Adrenal gland (tissue), 19 donors: ENCODE measurements around the gene HLA-DRA. TPM values are rescaled to one million over a fixed set of nuclear protein-coding genes. Genes with fewer than 3 reads are reported as not detected.
A peak's percentile ranks its signal among the peaks of the same experiment; 100 is the strongest.

Experiments used
- DNase-seq, 7 donors: peaks; one replicate each; pipeline ENCODE4 v3.0.0-alpha.2; 2019 to 2020
- H3K27ac ChIP-seq, 5 donors: fragments of 200-600 bp; sonication (generic) in 4 of 5; 1 replicate in 3 of 5; 2 replicates in 2 of 5; pipeline versions ENCODE4 v1.5.1 to v1.8.0; 2016 to 2020; ENCODE audit warnings: mild to moderate bottlenecking in 1 of 5
- H3K27me3 ChIP-seq: fragments of 200-600 bp; 2 replicates; pipeline ENCODE4 v1.8.0; 2021
- H3K36me3 ChIP-seq, 2 donors: fragments of 200-600 bp; replicated peaks in 1 of 2; 1 replicate in 1 of 2; 2 replicates in 1 of 2; pipeline versions ENCODE4 v1.5.1 to v1.8.0; 2018 to 2022
- H3K4me1 ChIP-seq, 2 donors: fragments of 200-600 bp; replicated peaks in 1 of 2; 1 replicate in 1 of 2; 2 replicates in 1 of 2; pipeline versions ENCODE4 v1.5.1 to v1.8.0; 2018 to 2021
- H3K4me3 ChIP-seq, 4 donors: fragments of 200-600 bp; sonication (generic) in 3 of 4; one replicate each; pipeline ENCODE4 v1.5.1; 2016 to 2018
- H3K9me3 ChIP-seq, 3 donors: fragments of 200-600 bp; sonication (generic) in 1 of 3; replicated peaks in 1 of 3; 1 replicate in 2 of 3; 2 replicates in 1 of 3; pipeline versions ENCODE4 v1.5.1 to v1.8.0; 2016 to 2021
- POLR2A ChIP-seq, 2 donors: fragments of 450-650 bp; IDR thresholded peaks; one replicate each; pipeline ENCODE4 v1.6.1; 2017; ENCODE audit warnings: antibody characterized with exemption in 2 of 2, mild to moderate bottlenecking in 2 of 2, moderate library complexity in 1 of 2
- WGBS, 4 donors: extraction: QIAGEN DNeasy Blood & Tissue Kit in 2 of 4; methylation state at CpG; one replicate each; pipeline versions ENCODE4 v1.1.5 to v1.1.7; 2013 to 2017; 5-methylcytosine and 5-hydroxymethylcytosine counted together
- intact Hi-C, 2 donors: fragments of 100-400 bp; cut with DNase I; formaldehyde crosslinking; loops; one replicate each; pipeline versions ENCODE4 v1.14.1 to v1.15.0; 2022 to 2023
- long read RNA-seq, 10 donors: library from polyadenylated mRNA in 3 of 10; unstranded in 2 of 10; stranded (forward) in 1 of 10; transcript quantifications; one replicate each; pipeline ENCODE4 v2.0.0 and lab custom pipeline, GENCODE V29; 2021 to 2026
- polyA plus RNA-seq, 3 donors: library from polyadenylated mRNA; stranded (reverse); fragments of 200-250 nt in 2 of 3; fragments of 350-450 nt in 1 of 3; fragmentation: Illumina TruSeq in 1 of 3; extraction: RNeasy Lipid Tissue Mini Kit (QIAGEN cat#74804) in 1 of 3; gene quantifications; one replicate each; pipeline ENCODE4 v1.2.3, GENCODE V29; 2013 to 2014
- total RNA-seq, 9 donors: library from RNA; depleted of rRNA in 4 of 9; stranded (reverse); fragments of >200 nt in 4 of 9; fragments of 120-200 nt in 1 of 9; fragmentation: NEBNext Ultra II Directional in 1 of 9; extraction: Animal tissue kit (Norgen Biotek cat#: 25700) in 1 of 9; gene quantifications; one replicate each; pipeline versions ENCODE4 v1.1.0 to v1.2.4, GENCODE V29; 2013 to 2023
- TF ChIP-seq, protein P1 (sequence below), 6 experiments: fragments of 450-650 bp in 4 of 6; fragments of 200-600 bp in 2 of 6; sonication (generic) in 1 of 6; IDR thresholded peaks; 1 replicate in 5 of 6; 2 replicates in 1 of 6; pipeline versions ENCODE4 v1.5.1 to v1.8.0; 2016 to 2021; ENCODE audit warnings: antibody characterized with exemption in 6 of 6, mild to moderate bottlenecking in 2 of 6, moderate library complexity in 1 of 6
- donor health status: healthy with polysubstance abuse.
- donor health status: Bipolar disorder and iron deficiency.
- donor health status: DM: yes; HTN: yes; CAD: no.
- donor health status: DM: no; HTN: no; CAD: no.
- donor health status: DM: no; HTN: no; CAD: no.
- donor health status: DM: yes; HTN: yes; CAD: no.

The HLA-DRA gene
- 1,000 to 10,000 TPM in 1 of 9 donors, 100 to 1,000 TPM in 7, 10 to 100 TPM in 1; 36.8 to 1,447 (median 612) TPM for total RNA-seq
- polyA plus RNA-seq = 100 to 1,000 TPM; 101 to 572 (median 129) TPM
- long read RNA-seq, donor 1, transcript HLA-DRA-202 (5 exons, 1,280 nt) = major isoform, 20 of 20 reads
- long read RNA-seq, donor 1, partial matches to known transcripts = 0 of 20 reads
- long read RNA-seq, donor 1, other reads (novel, unspliced or antisense) = 0 of 20 reads
- long read RNA-seq, donor 2, transcript HLA-DRA-202 (5 exons, 1,280 nt) = major isoform, 20 of 20 reads
- long read RNA-seq, donor 2, partial matches to known transcripts = 0 of 20 reads
- long read RNA-seq, donor 2, other reads (novel, unspliced or antisense) = 0 of 20 reads
- long read RNA-seq, donor 3, transcript HLA-DRA-202 (5 exons, 1,280 nt) = major isoform, 16 of 16 reads
- long read RNA-seq, donor 3, partial matches to known transcripts = 0 of 16 reads
- long read RNA-seq, donor 3, other reads (novel, unspliced or antisense) = 0 of 16 reads
- long read RNA-seq, donor 4, transcript HLA-DRA-202 (5 exons, 1,280 nt) = major isoform, 870 of 898 reads
- long read RNA-seq, donor 4, partial matches to known transcripts = 16 of 898 reads
- long read RNA-seq, donor 4, other reads (novel, unspliced or antisense) = 12 of 898 reads
- long read RNA-seq, donor 5, transcript HLA-DRA-202 (5 exons, 1,280 nt) = major isoform, 102 of 110 reads
- long read RNA-seq, donor 5, partial matches to known transcripts = 4 of 110 reads
- long read RNA-seq, donor 5, other reads (novel, unspliced or antisense) = 4 of 110 reads
- long read RNA-seq, donor 6, transcript HLA-DRA-202 (5 exons, 1,280 nt) = major isoform, 155 of 168 reads
- long read RNA-seq, donor 6, partial matches to known transcripts = 11 of 168 reads
- long read RNA-seq, donor 6, other reads (novel, unspliced or antisense) = 2 of 168 reads
- long read RNA-seq, donor 7, partial matches to known transcripts = 0 of 4 reads
- long read RNA-seq, donor 7, other reads (novel, unspliced or antisense) = 0 of 4 reads
- long read RNA-seq, donor 8, transcript HLA-DRA-202 (5 exons, 1,280 nt) = major isoform, 16 of 16 reads
- long read RNA-seq, donor 8, partial matches to known transcripts = 0 of 16 reads
- long read RNA-seq, donor 8, other reads (novel, unspliced or antisense) = 0 of 16 reads
- long read RNA-seq, donor 9, transcript HLA-DRA-202 (5 exons, 1,280 nt) = major isoform, 21 of 26 reads
- long read RNA-seq, donor 9, partial matches to known transcripts = 5 of 26 reads
- long read RNA-seq, donor 9, other reads (novel, unspliced or antisense) = 0 of 26 reads
- long read RNA-seq, donor 10, partial matches to known transcripts = 0 of 4 reads
- long read RNA-seq, donor 10, other reads (novel, unspliced or antisense) = 0 of 4 reads

DNA sequence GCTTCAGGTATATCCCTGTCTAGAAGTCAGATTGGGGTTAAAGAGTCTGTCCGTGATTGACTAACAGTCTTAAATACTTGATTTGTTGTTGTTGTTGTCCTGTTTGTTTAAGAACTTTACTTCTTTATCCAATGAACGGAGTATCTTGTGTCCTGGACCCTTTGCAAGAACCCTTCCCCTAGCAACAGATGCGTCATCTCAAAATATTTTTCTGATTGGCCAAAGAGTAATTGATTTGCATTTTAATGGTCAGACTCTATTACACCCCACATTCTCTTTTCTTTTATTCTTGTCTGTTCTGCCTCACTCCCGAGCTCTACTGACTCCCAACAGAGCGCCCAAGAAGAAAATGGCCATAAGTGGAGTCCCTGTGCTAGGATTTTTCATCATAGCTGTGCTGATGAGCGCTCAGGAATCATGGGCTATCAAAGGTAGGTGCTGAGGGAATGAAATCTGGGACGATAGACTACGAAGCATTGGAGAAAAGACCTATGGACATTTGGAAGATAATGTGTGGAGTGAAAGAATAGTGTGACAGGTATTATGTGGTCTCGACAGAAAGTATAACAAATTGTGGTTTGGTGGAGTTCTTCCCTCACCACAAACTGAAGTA, at the start of gene HLA-DRA:
Gene HLA-DRA, plus strand, starts transcription at position 286 of the 613 bp plus-strand sequence. Its CDS starts 64 bp downstream, at position 350.
- TF ChIP-seq POLR2A (IDR thresholded peaks at IDR 0.05) = peak; percentile 85 to 89
- TF ChIP-seq, protein P1, sequence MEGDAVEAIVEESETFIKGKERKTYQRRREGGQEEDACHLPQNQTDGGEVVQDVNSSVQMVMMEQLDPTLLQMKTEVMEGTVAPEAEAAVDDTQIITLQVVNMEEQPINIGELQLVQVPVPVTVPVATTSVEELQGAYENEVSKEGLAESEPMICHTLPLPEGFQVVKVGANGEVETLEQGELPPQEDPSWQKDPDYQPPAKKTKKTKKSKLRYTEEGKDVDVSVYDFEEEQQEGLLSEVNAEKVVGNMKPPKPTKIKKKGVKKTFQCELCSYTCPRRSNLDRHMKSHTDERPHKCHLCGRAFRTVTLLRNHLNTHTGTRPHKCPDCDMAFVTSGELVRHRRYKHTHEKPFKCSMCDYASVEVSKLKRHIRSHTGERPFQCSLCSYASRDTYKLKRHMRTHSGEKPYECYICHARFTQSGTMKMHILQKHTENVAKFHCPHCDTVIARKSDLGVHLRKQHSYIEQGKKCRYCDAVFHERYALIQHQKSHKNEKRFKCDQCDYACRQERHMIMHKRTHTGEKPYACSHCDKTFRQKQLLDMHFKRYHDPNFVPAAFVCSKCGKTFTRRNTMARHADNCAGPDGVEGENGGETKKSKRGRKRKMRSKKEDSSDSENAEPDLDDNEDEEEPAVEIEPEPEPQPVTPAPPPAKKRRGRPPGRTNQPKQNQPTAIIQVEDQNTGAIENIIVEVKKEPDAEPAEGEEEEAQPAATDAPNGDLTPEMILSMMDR (IDR thresholded peaks at IDR 0.05) = no peak
- H3K9me3 ChIP-seq = no peaks in the 10 kb centered on the region
- peaks cover 0 to 7% of the 10 kb centered on the region in 2 donors for H3K4me1 ChIP-seq
- no peaks in the 10 kb centered on the region for H3K27me3 ChIP-seq
- intact Hi-C loops = no loop called here
- peak in 6 of 7 donors; percentile 11 to 57 (median 48) for DNase-seq
- peak within 1 kb of the TSS; percentile 55 to 91 (median 63) for H3K27ac ChIP-seq
- peaks cover 0 to 10% of the 10 kb centered on the region in 2 donors for H3K36me3 ChIP-seq
- 21 to 29% (median 26%) methylated on average over 9 of the region's 9 CpGs for WGBS, 4 donors
- peak within 1 kb of the TSS in 2 of 4 donors; percentile 30 to 60 for H3K4me3 ChIP-seq

DNA sequence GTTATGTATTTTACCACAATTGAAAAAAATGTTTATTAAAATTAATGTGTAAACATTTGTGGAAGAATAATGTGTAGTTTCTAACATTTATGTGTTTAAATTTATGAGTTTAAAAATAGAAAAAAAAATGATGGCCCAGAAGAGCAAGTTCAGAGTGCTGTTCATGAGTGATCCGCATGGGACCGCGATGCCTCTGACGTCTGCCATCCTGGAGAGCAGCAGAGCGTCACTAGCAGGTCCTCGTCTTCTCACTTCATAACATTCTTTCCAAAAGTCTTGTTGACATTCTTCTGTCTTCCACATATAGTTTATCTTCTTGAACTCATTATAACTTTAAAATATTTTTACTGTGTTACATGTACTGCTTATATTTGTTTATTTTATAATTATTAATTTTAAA, 48.2 kb upstream of the HLA-DRA start:
- intact Hi-C loops = no loop called here
- Histone ChIP-seq H3K4me3 (no peak overlapping the region), H3K4me1 (peaks cover 0 to 9% of the 10 kb centered on the region in 2 donors), H3K27ac (no peak overlapping the region), H3K36me3 (no peaks in the 10 kb centered on the region), H3K9me3 (no peaks in the 10 kb centered on the region), H3K27me3 (no peaks in the 10 kb centered on the region)
- TF ChIP-seq POLR2A (IDR thresholded peaks at IDR 0.05) = no peak
- TF ChIP-seq, protein P1 (IDR thresholded peaks at IDR 0.05) = no peak
- DNase-seq = no peak
- 92 to 96% (median 93%) methylated on average over 6 of the region's 6 CpGs for WGBS, 4 donors

DNA sequence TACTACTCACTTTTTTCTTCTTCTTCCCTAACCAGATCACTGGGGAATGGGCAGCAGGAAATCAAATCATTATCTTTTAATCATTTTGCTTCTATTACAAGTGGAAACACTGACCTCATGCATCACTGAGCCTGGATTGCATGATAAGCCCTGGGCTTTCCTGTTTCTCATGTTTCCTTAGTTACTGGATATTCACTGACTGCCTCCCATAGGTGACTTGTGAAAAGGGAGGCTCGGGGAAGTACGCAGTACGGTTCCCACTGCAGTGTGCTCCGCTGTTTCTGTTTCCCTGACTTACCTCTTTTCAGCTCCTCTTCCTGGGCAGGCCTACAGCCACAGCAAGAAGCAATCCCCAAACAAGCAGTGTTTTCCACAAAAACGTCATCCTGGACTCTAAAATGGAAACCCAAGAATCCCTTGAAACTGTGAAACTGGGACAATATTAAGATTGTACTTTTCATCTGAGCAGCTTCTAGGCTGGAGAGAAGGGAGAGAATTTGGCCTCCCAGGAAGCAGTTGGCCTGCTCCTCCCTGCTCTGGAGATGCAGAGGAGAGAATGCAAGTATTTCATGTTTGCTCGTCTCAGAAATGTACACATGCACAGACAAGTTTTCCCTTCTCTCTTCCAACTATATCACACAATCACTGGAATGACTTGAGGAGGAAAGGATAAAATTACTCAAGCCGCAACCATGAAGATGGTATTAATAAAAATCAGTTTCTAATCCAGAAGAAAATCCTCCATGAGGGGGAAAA, 45.8 kb upstream of the HLA-DRA start:
- peaks cover 0 to 9% of the 10 kb centered on the region in 2 donors for H3K4me1 ChIP-seq
- H3K27me3 ChIP-seq = peaks cover 3% of the 10 kb centered on the region
- WGBS, 4 donors = 48 to 80% (median 63%) methylated on average over 7 of the region's 7 CpGs
- H3K4me3 ChIP-seq = no peak overlapping the region
- intact Hi-C loops = no loop called here
- H3K9me3 ChIP-seq = no peaks in the 10 kb centered on the region
- TF ChIP-seq POLR2A (IDR thresholded peaks at IDR 0.05) = no peak
- TF ChIP-seq, protein P1 (IDR thresholded peaks at IDR 0.05) = no peak
- peak overlapping the region in 2 of 5 donors; percentile 16 to 23 for H3K27ac ChIP-seq
- H3K36me3 ChIP-seq = no peaks in the 10 kb centered on the region
- DNase-seq = peak in 4 of 7 donors; percentile 8 to 53 (median 24)
